ENCODE results near the gene FIP1L1. TPM values are rescaled to one million over a fixed set of nuclear protein-coding genes. Genes with fewer than 3 reads are reported as not detected.

Gene FIP1L1
- total and polyA plus RNA-seq, 10 of the 15 experiments (the other 5 are each of a cell fraction or from before 2014, with no cell fraction given), result 28.1 to 110 (median 59.4) TPM

- no peak for TF ChIP-seq CEBPZ (IDR thresholded peaks at IDR 0.05; ENCODE audit: low read depth, low read length)
- no peak for TF ChIP-seq HDAC2 (IDR thresholded peaks at IDR 0.05)
- TF ChIP-seq POU2F2 (IDR thresholded peaks at IDR 0.05; ENCODE audit: borderline replicate concordance, low read depth, low read length), result peak; percentile 9; the same call in 1 of the 3 replicates
- no peak for TF ChIP-seq RBBP5 (conservative IDR thresholded peaks at IDR 0.05)
- TF ChIP-seq RFX5 (IDR thresholded peaks at IDR 0.05; ENCODE audit: low read depth, low read length), result no peak
- TF ChIP-seq ZBTB33 (IDR thresholded peaks at IDR 0.05), result no peak
- no peak for TF ChIP-seq ZNF384 (IDR thresholded peaks at IDR 0.05; ENCODE audit: borderline replicate concordance, low read depth, low read length)
- TF ChIP-seq NFYB (IDR thresholded peaks at IDR 0.05; ENCODE audit: insufficient read depth, low read depth, low read length), result peak; percentile 59; the same call in 1 of the 2 replicates
- no peak for TF ChIP-seq MYC (IDR thresholded peaks at IDR 0.05; ENCODE audit: insufficient read depth, insufficient read length, insufficient replicate concordance, low read length, severe bottlenecking)
- no peak; the same call in 1 of the 2 replicates for TF ChIP-seq BACH1 (IDR thresholded peaks at IDR 0.05; ENCODE audit: borderline replicate concordance)
- TF ChIP-seq HDAC6 (IDR thresholded peaks at IDR 0.05; ENCODE audit: unreplicated experiment), result no peak
- TF ChIP-seq SPI1 (IDR thresholded peaks at IDR 0.05; ENCODE audit: borderline replicate concordance, insufficient read depth, low read depth, low read length), result peak; percentile 34; the same call in 1 of the 2 replicates
- TF ChIP-seq PAX8 (IDR thresholded peaks at IDR 0.05), result no peak
- TF ChIP-seq ETV6 (conservative IDR thresholded peaks at IDR 0.05 in 1 of 2, IDR thresholded peaks at IDR 0.05 in 1 of 2; ENCODE audit: borderline replicate concordance in 1 of 2, low read depth in 1 of 2), result no peak
- TF ChIP-seq, protein P1, sequence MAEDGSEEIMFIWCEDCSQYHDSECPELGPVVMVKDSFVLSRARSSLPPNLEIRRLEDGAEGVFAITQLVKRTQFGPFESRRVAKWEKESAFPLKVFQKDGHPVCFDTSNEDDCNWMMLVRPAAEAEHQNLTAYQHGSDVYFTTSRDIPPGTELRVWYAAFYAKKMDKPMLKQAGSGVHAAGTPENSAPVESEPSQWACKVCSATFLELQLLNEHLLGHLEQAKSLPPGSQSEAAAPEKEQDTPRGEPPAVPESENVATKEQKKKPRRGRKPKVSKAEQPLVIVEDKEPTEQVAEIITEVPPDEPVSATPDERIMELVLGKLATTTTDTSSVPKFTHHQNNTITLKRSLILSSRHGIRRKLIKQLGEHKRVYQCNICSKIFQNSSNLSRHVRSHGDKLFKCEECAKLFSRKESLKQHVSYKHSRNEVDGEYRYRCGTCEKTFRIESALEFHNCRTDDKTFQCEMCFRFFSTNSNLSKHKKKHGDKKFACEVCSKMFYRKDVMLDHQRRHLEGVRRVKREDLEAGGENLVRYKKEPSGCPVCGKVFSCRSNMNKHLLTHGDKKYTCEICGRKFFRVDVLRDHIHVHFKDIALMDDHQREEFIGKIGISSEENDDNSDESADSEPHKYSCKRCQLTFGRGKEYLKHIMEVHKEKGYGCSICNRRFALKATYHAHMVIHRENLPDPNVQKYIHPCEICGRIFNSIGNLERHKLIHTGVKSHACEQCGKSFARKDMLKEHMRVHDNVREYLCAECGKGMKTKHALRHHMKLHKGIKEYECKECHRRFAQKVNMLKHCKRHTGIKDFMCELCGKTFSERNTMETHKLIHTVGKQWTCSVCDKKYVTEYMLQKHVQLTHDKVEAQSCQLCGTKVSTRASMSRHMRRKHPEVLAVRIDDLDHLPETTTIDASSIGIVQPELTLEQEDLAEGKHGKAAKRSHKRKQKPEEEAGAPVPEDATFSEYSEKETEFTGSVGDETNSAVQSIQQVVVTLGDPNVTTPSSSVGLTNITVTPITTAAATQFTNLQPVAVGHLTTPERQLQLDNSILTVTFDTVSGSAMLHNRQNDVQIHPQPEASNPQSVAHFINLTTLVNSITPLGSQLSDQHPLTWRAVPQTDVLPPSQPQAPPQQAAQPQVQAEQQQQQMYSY (CRISPR knock-in tag; IDR thresholded peaks at IDR 0.05), result no peak
- 0 out of 2 replicates have a peak, but pooled peaks have one; percentile 45 for TF ChIP-seq ELK1 (IDR thresholded peaks at IDR 0.05; ENCODE audit: low read depth, low read length)
- TF ChIP-seq MTA2 (IDR thresholded peaks at IDR 0.05; ENCODE audit: low read depth), result no peak
- peak in 1 of 2 experiments; percentile 36; a peak in 3 of 4 replicates for TF ChIP-seq BHLHE40 (IDR thresholded peaks at IDR 0.05; ENCODE audit: borderline replicate concordance in 1 of 2, low read depth in 2 of 2, low read length in 1 of 2)
Observed at GRCh38 chr4:53377319-53378170, at the start of gene FIP1L1 (continued).

All from GM12878 (cell line).